GM12872 (cell line): ENCODE results near the gene TMEM94.

Experiments used
- TF ChIP-seq, protein P1 (sequence below): IDR thresholded peaks from 3 replicates; pipeline ENCODE4 v1.5.1; 2011; ENCODE audit warnings: low read depth, mild to moderate bottlenecking, low read length, moderate library complexity; ENCODE audit not compliant: insufficient read depth

Gene TMEM94

DNA sequence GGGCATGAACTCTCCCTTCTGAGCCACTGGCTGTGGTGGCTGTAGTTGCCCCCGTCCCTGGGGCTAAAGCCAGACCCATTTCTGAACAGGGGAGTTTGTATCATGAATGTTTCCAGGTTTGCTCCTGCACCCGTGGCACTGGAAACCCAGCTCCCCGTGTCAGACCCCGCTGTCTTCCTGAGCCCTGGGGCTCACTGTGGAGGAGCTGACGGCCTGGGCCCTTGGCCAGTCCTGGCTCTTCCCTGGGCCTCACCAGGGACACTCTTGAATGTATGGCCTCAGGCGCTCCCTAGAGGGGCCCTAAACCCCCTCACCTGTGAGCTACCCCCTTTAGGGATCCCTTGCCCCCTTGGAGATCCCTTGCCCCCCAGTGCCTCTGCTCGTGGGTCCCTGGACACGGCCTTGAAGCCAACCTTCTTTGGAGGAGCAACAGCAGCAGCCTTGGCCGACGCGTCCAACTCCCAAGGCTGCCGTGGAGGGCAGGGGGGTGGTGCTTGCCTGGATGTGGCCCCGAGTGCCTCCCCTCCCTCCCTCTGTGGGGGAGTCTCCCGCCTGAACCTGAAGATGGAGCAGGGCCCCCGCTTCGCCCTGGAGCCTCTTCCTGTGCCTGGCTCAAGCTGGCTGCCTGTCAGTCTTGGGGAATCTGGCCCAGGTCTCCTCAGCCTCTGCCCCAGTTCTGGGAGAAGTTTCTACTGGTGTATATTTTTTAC, 43.0 kb downstream of the TMEM94 start:
- TF ChIP-seq, protein P1, sequence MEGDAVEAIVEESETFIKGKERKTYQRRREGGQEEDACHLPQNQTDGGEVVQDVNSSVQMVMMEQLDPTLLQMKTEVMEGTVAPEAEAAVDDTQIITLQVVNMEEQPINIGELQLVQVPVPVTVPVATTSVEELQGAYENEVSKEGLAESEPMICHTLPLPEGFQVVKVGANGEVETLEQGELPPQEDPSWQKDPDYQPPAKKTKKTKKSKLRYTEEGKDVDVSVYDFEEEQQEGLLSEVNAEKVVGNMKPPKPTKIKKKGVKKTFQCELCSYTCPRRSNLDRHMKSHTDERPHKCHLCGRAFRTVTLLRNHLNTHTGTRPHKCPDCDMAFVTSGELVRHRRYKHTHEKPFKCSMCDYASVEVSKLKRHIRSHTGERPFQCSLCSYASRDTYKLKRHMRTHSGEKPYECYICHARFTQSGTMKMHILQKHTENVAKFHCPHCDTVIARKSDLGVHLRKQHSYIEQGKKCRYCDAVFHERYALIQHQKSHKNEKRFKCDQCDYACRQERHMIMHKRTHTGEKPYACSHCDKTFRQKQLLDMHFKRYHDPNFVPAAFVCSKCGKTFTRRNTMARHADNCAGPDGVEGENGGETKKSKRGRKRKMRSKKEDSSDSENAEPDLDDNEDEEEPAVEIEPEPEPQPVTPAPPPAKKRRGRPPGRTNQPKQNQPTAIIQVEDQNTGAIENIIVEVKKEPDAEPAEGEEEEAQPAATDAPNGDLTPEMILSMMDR: no peak

DNA sequence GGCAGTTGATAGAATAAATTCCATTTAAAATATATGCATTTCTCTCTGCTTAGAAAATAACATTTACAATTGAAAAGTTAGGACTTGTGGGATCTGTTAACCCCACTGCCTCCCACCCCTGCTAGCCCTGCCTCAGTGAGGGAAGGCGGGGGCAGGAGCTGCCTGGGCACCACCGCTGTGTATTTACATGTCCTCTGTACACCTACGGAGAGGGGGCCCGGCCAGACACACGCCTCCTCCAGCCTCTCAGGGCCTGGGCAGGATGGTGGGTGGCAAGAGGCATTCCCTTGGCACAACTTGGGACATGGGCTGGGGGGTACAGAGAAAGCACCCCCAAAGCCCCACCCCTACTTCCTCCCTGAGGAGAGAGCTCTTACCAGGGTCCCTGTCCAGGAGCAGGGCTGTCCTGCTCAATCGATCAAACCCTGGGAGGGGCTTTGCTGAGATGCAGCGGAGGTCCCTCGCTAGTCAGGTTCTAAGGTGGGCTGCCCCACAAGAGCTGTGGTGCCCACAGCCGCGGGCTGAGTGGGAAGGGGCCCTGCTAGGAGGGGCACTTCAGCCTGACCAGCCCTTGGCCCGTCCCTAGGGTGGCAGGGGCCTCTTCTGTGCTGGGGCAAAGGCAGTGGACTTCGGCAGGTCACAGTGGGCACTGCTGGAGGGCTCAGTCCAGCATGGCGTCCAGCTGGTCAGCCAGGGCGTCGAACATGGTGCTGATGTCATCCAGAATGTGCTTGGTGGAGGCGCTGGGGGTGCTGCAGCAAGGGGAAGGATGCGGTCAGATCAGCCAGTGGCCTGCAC, 44.2 kb downstream of the TMEM94 start:
- TF ChIP-seq, protein P1: no peak

DNA sequence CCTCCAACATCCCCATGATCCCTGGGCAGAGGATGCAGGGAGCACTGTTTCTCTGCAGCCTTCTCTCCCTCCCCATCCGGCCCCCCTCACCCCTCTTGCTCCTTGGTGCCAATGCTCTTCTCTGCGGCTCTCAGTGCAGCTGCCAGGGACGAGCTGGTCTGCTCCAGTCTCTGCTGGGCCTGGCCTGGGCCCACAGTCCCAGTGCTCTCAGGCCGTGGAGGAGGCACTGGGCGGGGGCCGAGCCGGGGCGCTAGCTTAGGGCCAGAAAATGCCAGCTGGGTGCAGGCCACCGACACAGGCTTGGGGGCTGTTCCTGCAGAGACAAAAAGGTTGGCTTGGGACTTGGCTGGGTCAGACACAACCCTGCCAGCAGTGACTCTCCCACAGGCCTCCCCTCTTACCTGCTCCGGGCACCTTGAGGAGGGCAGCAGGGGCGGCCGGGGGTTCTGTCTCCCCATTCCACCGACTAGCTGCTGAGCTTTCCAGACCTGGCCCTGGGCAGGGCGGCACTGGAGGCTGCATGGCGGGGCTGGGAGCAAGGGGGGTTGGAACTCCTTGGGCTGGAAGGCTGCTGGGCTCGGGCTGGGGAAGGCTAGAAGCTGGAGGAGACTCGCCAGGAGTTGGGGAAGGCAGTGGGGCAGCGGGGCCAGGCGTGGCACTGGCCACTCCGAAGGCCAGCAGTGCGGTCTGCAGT, 45.1 kb downstream of the TMEM94 start:
- TF ChIP-seq, protein P1: no peak

DNA sequence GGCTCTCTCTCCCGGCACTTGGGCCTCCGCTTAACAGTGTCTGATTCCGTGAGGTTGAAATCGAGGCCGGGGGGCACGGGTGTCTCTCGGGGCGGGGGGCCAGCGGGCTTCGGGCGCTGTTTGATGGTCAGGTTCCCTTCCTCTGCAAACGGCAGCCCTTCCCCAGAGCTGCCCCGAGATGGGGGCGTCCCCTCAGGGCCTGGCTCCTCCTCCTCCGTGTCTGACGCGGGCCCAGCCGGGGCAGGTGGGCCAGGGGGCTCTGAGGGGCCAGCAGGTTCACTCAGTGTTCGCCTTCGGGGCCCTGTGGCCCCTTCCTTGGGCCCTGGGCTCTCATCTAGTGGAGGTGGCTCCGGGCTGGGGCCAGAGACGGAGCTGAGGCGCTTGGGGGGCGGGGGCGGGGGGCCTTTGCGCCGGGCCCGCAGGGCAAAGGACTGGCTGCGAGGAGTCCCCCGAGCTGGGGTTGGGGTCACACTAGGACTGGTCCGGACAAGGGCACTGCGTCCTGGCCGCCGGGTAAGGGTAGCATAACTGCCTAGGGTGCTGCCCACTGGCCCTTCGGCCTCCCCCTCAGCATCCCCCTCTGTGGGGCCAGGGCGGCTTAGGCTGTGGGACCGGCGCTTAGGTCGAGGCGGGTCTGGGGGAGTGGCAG, 45.8 kb downstream of the TMEM94 start:
- TF ChIP-seq, protein P1: no peak

DNA sequence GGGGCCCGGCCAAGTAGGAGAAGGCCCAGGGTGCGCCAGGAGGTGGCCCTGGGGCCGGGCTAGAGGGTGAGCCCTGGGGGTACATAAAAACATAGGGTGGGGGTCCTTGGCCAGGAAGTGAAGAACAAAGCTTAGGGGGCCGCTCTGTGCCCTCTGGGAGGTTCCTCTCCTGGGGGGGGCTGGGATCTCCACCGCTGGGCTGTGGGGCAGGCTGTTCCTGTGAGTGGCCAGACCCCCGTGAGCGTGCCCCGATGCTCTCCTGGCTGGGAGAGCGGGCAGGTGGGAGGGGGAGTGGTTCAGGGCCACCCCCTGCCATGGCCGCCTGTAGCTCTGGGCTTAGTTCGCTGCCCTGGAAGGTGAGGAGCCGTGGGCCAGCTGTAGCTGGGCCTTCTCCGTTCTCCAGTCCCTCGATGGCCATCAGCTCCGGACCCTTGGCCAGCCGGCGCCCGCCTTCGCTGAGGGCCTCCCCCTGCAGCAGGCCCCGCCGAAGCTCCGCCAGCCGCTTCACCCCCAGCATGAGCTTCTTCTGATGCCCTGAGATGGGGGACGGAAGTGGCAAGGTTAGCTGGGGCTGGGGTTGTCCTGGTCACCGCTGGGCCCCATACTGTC, 46.4 kb downstream of the TMEM94 start:
- TF ChIP-seq, protein P1: no peak

DNA sequence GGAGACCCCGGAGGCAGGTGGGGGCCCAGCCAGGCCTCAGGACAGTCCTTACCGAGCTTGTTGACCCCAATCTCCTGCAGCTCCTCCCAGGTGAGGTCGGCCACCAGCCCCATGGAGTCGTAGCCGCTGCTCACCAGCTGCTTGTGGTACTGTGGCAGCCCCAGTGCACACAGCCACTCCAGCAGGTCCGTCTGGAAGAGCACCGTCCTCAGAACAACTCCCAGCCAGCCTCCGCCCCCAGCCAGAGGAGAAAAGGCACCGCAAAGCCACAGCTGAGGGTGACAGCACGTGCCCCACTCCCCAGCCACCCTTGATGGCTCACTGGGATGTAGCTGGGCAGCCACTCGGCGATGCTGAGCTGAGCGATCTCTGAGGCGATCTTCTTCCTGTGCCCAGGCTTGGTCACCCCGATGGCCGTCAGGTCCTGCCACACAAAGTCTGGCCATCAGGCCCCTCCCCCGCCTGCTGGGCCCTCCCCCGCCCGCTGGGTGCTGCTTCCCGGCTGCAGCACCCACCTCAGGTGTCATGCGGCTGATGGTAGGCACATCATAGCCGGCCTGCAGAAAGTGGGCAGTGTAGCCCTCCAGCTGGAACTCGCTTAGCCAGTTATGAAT, 47.0 kb downstream of the TMEM94 start:
- TF ChIP-seq, protein P1: no peak
